Activated CD4-positive, alpha-beta memory T cell treated with anti-CD3 and anti-CD28 coated beads, Interleukin-2, amount 10 ng/mL, durations not matched to agents 7 days and 5 days (primary cell): ENCODE results near the gene JAG1. TPM values are rescaled to one million over a fixed set of nuclear protein-coding genes. Genes with fewer than 3 reads are reported as not detected.
"Not testable (repeated sequence)": the region's sequence is repeated elsewhere in the genome, so short reads cannot be mapped to it uniquely, and the experiment has no call there.

Source experiments
- CTCF ChIA-PET: fragments of 350-600 bp; sonication (Branson Sonifier 250); formaldehyde crosslinking; loops from one replicate; lab custom pipeline; 2021; ENCODE audit warnings: antibody characterized with exemption, inconsistent platforms; lab: Charles Lee
- POLR2A ChIA-PET: fragments of 350-600 bp; sonication (Branson Sonifier 250); formaldehyde crosslinking; loops from one replicate; lab custom pipeline; 2021; ENCODE audit warnings: antibody characterized with exemption; lab: Charles Lee
- DNase-seq: peaks from one replicate; pipeline ENCODE4 v3.0.0-alpha.2; 2020
- H3K27ac Mint-ChIP-seq: one replicate; pipeline ENCODE4 v1.8.0; 2021; ENCODE audit warnings: mild to moderate bottlenecking, mixed read lengths
- H3K27me3 Mint-ChIP-seq: one replicate; pipeline ENCODE4 v1.8.0; 2021; ENCODE audit warnings: mixed read lengths
- H3K36me3 Mint-ChIP-seq: one replicate; pipeline ENCODE4 v1.8.0; 2021; ENCODE audit warnings: low read depth, mixed read lengths
- H3K4me1 Mint-ChIP-seq: one replicate; pipeline ENCODE4 v1.8.0; 2021; ENCODE audit warnings: mixed read lengths
- H3K4me3 Mint-ChIP-seq: one replicate; pipeline ENCODE4 v1.8.0; 2021; ENCODE audit warnings: mild to moderate bottlenecking, mixed read lengths
- H3K9me3 Mint-ChIP-seq: one replicate; pipeline ENCODE4 v1.8.0; 2021; ENCODE audit warnings: mixed read lengths
- total RNA-seq, 2 experiments: library from RNA; stranded (reverse); gene quantifications; one replicate each; pipeline ENCODE4 v1.2.3, GENCODE V29; 2021

JAG1 gene
- total RNA-seq, 2 experiments from 2014 or later, result 0.15 to 0.30 TPM

- DNase-seq, result no peak
- no peaks in the 10 kb centered on the region for H3K36me3 Mint-ChIP-seq
- POLR2A ChIA-PET, result no interaction called here
- no peak overlapping the region for H3K4me3 Mint-ChIP-seq
- H3K4me1 Mint-ChIP-seq, result no peaks in the 10 kb centered on the region
- H3K27me3 Mint-ChIP-seq, result no peaks in the 10 kb centered on the region
- H3K9me3 Mint-ChIP-seq, result no peaks in the 10 kb centered on the region
- no peak overlapping the region for H3K27ac Mint-ChIP-seq
- CTCF ChIA-PET, result no interaction called here
Observed at GRCh38 chr20:10632721-10633509, 40.9 kb downstream of the JAG1 start.

GRCh38 chr20:10631126-10631525, 42.7 kb downstream of the JAG1 start:
- Mint-ChIP-seq H3K36me3 (no peaks in the 10 kb centered on the region), H3K4me3 (no peak overlapping the region), H3K9me3 (no peaks in the 10 kb centered on the region), H3K27me3 (no peaks in the 10 kb centered on the region), H3K4me1 (no peaks in the 10 kb centered on the region), H3K27ac (no peak overlapping the region)
- no peak for DNase-seq
- CTCF ChIA-PET, result no interaction called here
- POLR2A ChIA-PET, result no interaction called here

DNA sequence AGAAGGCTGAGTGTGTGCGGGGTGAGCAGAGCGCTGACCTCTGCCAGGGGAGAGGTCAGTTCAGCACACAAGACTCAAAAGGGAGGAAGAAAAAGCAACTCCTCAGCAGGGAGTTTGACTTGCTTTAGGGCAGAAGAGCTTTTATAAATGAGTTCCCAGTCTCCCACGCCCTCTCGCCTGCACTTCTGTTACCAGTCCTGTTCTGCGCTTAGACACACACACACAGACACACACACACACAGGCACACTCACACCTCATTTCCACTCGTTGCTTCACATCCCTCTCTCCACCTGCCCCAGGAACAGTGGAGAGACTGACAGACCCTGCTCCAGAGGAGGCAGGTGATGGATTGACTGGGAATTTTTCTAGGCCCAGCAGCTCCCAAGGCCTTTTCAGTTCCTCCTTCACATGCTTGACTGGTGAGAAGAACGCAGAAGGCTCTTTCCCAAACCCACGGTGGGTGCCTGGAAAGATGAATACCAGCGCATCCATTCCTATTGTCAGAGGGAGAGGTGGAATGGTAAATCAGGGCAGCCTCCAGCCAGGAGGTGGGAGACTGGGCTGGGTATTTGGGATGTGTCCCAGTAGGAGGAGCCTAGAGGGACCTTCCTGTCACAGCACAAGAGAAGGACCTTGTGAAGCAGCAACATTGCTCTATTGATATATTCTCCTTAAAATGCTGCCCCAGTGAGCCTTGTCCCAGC, 43.7 kb downstream of the JAG1 start:
- DNase-seq, result no peak
- H3K27me3 Mint-ChIP-seq, result no peaks in the 10 kb centered on the region
- no peaks in the 10 kb centered on the region for H3K36me3 Mint-ChIP-seq
- no peaks in the 10 kb centered on the region for H3K9me3 Mint-ChIP-seq
- no peak overlapping the region for H3K4me3 Mint-ChIP-seq
- ChIA-PET CTCF (no interaction called here), POLR2A (no interaction called here)
- no peak overlapping the region for H3K27ac Mint-ChIP-seq
- H3K4me1 Mint-ChIP-seq, result no peaks in the 10 kb centered on the region

- Mint-ChIP-seq H3K4me1 (no peaks in the 10 kb centered on the region), H3K36me3 (no peaks in the 10 kb centered on the region), H3K27ac (no peak overlapping the region), H3K9me3 (no peaks in the 10 kb centered on the region), H3K4me3 (no peak overlapping the region), H3K27me3 (no peaks in the 10 kb centered on the region)
- CTCF ChIA-PET, result no interaction called here
- POLR2A ChIA-PET, result no interaction called here
- DNase-seq, result no peak
Observed at GRCh38 chr20:10626896-10627295, 46.9 kb downstream of the JAG1 start.

DNA sequence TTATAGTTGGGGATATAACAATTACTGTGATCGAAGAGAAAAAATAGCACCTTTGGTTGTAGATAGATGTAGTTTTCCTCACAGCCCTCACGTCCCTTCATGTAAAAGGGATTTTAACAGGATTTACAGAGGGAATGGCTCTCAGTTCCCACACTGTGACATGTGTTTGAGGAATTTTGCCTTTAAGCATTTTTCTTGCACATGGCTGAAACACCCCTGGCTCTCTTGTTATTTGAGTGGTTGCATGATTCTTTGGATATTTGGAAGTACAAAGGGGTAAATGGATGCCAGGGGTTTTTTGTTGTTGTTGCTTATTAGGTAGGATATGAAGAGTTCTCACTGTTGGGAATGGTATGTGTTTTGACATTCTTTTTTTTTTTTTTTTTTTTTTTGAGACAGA, 48.2 kb downstream of the JAG1 start:
- Mint-ChIP-seq H3K9me3 (no peaks in the 10 kb centered on the region), H3K36me3 (no peaks in the 10 kb centered on the region), H3K4me3 (no peak overlapping the region), H3K27ac (no peak overlapping the region), H3K4me1 (no peaks in the 10 kb centered on the region), H3K27me3 (no peaks in the 10 kb centered on the region)
- CTCF ChIA-PET, result no interaction called here
- no peak for DNase-seq
- POLR2A ChIA-PET, result no interaction called here

DNA sequence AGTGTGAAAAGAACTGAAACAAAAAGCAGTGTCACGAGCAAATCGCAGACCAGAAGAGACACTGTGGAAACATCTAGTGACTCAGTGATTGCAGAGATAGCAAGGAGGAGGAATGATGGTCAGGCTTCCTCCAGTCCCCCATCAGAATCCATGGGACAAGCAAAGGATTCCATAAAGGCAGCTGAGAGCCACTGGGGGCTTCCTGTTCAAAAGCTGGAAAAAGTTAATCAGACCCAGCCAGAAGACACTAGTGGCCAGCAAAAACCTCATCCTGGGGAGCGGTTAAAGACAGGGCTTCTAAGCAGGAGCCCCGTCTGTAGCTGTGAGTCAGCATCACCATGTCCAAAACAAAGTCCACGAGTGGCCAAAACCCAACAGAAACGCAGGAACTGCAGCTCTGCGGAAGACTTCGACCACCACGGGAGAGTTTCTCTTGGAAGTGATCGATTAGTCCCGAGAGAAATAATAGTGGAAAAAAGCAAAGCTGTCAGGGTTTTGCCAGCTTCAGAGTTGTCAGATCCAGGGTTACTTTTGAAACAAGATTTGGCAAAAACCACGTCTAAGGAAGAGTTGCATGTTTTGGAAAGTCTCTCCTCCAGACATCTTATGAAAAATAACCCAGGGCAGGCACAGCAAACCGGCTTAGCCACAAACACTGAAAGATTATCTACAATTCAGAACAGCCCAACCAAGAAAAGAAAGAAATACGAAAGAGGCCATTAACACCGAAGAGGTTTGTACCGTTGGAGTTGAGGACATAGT, 51.0 kb downstream of the JAG1 start:
- no peaks in the 10 kb centered on the region for H3K36me3 Mint-ChIP-seq
- H3K9me3 Mint-ChIP-seq, result no peaks in the 10 kb centered on the region
- no peaks in the 10 kb centered on the region for H3K4me1 Mint-ChIP-seq
- no peak overlapping the region for H3K4me3 Mint-ChIP-seq
- no peak overlapping the region for H3K27ac Mint-ChIP-seq
- no peak for DNase-seq
- ChIA-PET CTCF (no interaction called here), POLR2A (no interaction called here)
- no peaks in the 10 kb centered on the region for H3K27me3 Mint-ChIP-seq

- no peak for DNase-seq
- H3K9me3 Mint-ChIP-seq, result no peaks in the 10 kb centered on the region
- ChIA-PET CTCF (interaction anchor here (0.8 kb wide), 1 partner anchor 10 kb away, joined by 3 read pairs; no protein-coding TSS in a partner anchor), POLR2A (no interaction called here)
- H3K27me3 Mint-ChIP-seq, result no peaks in the 10 kb centered on the region
- no peak overlapping the region for H3K4me3 Mint-ChIP-seq
- no peaks in the 10 kb centered on the region for H3K4me1 Mint-ChIP-seq
- H3K36me3 Mint-ChIP-seq, result no peaks in the 10 kb centered on the region
- H3K27ac Mint-ChIP-seq, result no peak overlapping the region
Observed at GRCh38 chr20:10621149-10621548, 52.6 kb downstream of the JAG1 start.

DNA sequence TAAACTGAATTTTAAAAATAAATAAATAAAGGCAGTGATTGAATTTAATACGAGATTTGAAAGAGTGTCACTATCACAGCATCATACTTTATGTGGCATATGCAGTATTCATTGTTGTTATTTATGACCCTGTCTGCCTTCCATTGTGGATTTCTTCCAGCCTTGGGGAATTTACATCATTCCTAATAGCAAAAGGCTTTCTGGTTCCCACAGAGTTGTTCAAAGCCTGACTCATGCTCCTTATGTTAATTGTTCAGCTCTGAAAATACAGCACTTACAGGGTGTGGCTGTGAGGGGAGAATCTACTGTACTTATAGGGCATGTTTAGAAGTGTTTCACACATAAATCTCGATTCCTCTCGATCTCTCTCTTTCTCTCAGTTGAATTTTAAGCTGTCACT, 54.4 kb downstream of the JAG1 start:
- no peak overlapping the region for H3K4me3 Mint-ChIP-seq
- no peak overlapping the region for H3K27ac Mint-ChIP-seq
- H3K27me3 Mint-ChIP-seq, result no peaks in the 10 kb centered on the region
- no peaks in the 10 kb centered on the region for H3K4me1 Mint-ChIP-seq
- ChIA-PET CTCF (no interaction called here), POLR2A (no interaction called here)
- H3K9me3 Mint-ChIP-seq, result no peaks in the 10 kb centered on the region
- no peaks in the 10 kb centered on the region for H3K36me3 Mint-ChIP-seq
- no peak for DNase-seq

GRCh38 chr20:10618611-10619245, 55.1 kb downstream of the JAG1 start:
- Mint-ChIP-seq H3K4me1 (no peaks in the 10 kb centered on the region), H3K9me3 (no peaks in the 10 kb centered on the region), H3K36me3 (no peaks in the 10 kb centered on the region), H3K4me3 (no peak overlapping the region), H3K27me3 (no peaks in the 10 kb centered on the region), H3K27ac (no peak overlapping the region)
- CTCF ChIA-PET, result no interaction called here
- POLR2A ChIA-PET, result no interaction called here
- DNase-seq, result no peak

DNA sequence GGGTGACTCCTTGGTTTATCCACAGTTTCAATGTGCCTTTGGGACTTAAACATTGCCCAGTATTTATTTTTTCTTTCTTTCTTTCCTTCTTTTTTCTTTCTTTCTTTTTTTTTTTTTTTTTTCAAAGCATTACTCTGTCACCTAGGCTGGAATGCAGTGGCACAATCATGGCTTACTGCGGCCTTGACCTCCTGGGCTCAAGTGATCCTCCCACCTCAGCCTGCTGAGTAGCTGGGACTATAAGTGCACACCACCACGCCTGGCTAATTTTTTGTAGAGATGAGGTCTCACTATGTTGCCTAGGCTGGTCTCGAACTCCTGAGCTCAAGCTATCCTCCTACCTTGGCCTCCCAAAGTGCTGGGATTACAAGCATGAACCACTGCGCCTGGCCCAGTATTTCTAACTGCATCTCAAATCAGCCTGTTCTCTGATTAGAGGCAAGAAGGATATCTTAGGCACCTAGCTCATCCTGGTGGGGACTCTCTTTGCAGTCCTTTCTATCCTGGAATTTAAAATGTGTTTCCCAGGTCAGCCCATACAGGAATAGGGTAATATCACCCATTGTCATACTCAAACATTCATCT, 56.2 kb downstream of the JAG1 start:
- H3K36me3 Mint-ChIP-seq, H3K27ac Mint-ChIP-seq, H3K4me1 Mint-ChIP-seq, H3K4me3 Mint-ChIP-seq, CTCF ChIA-PET, POLR2A ChIA-PET, H3K27me3 Mint-ChIP-seq, H3K9me3 Mint-ChIP-seq, DNase-seq: not testable (repeated sequence)

- DNase-seq, result no peak
- H3K9me3 Mint-ChIP-seq, result no peaks in the 10 kb centered on the region
- H3K4me3 Mint-ChIP-seq, result no peak overlapping the region
- H3K27me3 Mint-ChIP-seq, result no peaks in the 10 kb centered on the region
- no peaks in the 10 kb centered on the region for H3K4me1 Mint-ChIP-seq
- CTCF ChIA-PET, result no interaction called here
- H3K27ac Mint-ChIP-seq, result no peak overlapping the region
- POLR2A ChIA-PET, result no interaction called here
- no peaks in the 10 kb centered on the region for H3K36me3 Mint-ChIP-seq
Observed at GRCh38 chr20:10616212-10616611, 57.6 kb downstream of the JAG1 start.

- no peak for DNase-seq
- Mint-ChIP-seq H3K4me1 (no peaks in the 10 kb centered on the region), H3K9me3 (no peaks in the 10 kb centered on the region), H3K27ac (no peak overlapping the region), H3K36me3 (no peaks in the 10 kb centered on the region), H3K27me3 (no peaks in the 10 kb centered on the region), H3K4me3 (no peak overlapping the region)
- ChIA-PET CTCF (no interaction called here), POLR2A (no interaction called here)
Observed at GRCh38 chr20:10613911-10614310, 59.9 kb downstream of the JAG1 start.

DNA sequence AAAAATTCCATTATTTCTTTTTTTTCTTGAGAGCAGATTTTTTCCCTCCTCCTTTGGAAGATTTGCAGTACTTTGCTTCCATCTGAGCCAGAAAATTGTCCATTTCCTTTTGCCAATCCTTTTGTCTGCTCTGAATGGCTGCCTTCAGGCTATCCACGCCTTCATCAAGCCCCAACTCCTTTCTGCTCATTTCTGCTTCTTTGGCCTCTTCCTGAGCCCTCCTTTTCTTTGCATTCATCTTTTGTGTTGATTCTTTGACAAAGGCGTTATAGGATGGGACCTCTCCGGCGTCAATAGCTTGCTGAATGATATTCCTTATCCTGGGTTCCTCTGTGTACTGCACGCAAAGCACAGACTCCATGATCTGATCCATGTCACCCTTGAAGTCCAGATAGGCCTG, 60.4 kb downstream of the JAG1 start:
- H3K27me3 Mint-ChIP-seq, H3K4me3 Mint-ChIP-seq, H3K9me3 Mint-ChIP-seq, H3K27ac Mint-ChIP-seq, H3K4me1 Mint-ChIP-seq, CTCF ChIA-PET, DNase-seq, H3K36me3 Mint-ChIP-seq, POLR2A ChIA-PET: not testable (repeated sequence)
